Cardiac fibroblast (primary cell): Measurements from ENCODE around the gene ITGA2.

Source experiments
- DNase-seq, 2 donors: peaks; one replicate each; pipeline versions ENCODE4 v3.0.0 to v3.0.0-alpha.2; 2010; ENCODE audit warnings: low read depth in 2 of 2
- H3K4me3 ChIP-seq, 2 donors: replicated peaks in 1 of 2; 1 replicate in 1 of 2; 2 replicates in 1 of 2; pipeline ENCODE4 v1.5.1; 2011; ENCODE audit warnings: low read depth in 2 of 2, low read length in 2 of 2, mild to moderate bottlenecking in 2 of 2, moderate library complexity in 1 of 2
- CTCF ChIP-seq: IDR thresholded peaks from one replicate; pipeline ENCODE4 v1.5.1; 2011; ENCODE audit warnings: low read depth, mild to moderate bottlenecking, low read length, inconsistent platforms

ITGA2 gene

GRCh38 chr5:53010814-53011213, 21.7 kb downstream of the ITGA2 start:
- TF ChIP-seq CTCF, result no peak
- no peak for DNase-seq
- H3K4me3 ChIP-seq, result no peak overlapping the region

GRCh38 chr5:53011233-53011632, 22.1 kb downstream of the ITGA2 start:
- DNase-seq, result no peak
- no peak for TF ChIP-seq CTCF
- no peak overlapping the region for H3K4me3 ChIP-seq

- no peak overlapping the region for H3K4me3 ChIP-seq
- TF ChIP-seq CTCF, result no peak
- no peak for DNase-seq
Measured at GRCh38 chr5:53013857-53014256, 24.7 kb downstream of the ITGA2 start.

GRCh38 chr5:53017383-53017782, 28.2 kb downstream of the ITGA2 start:
- DNase-seq, result no peak
- H3K4me3 ChIP-seq, result no peak overlapping the region
- no peak for TF ChIP-seq CTCF

GRCh38 chr5:53017794-53018391, 28.7 kb downstream of the ITGA2 start:
- H3K4me3 ChIP-seq, result no peak overlapping the region
- TF ChIP-seq CTCF, result no peak
- DNase-seq, result no peak

- TF ChIP-seq CTCF, result peak; percentile 43
- DNase-seq, result peak; percentile 67 to 95
- no peak overlapping the region for H3K4me3 ChIP-seq
Measured at GRCh38 chr5:53019320-53019719, 30.2 kb downstream of the ITGA2 start.

- no peak overlapping the region for H3K4me3 ChIP-seq
- no peak for DNase-seq
- no peak for TF ChIP-seq CTCF
Measured at GRCh38 chr5:53022930-53023511, 33.9 kb downstream of the ITGA2 start.
